HepG2 (cell line): ENCODE data around the gene TXN2. TPM values are rescaled to one million over a fixed set of nuclear protein-coding genes. Genes with fewer than 3 reads are reported as not detected.

Experiments
- ETV5 ChIP-seq: IDR thresholded peaks from 2 replicates; pipeline ENCODE4 v1.6.1; 2018; ENCODE audit warnings: missing biosample characterization, missing genetic modification reagents, inconsistent platforms, borderline replicate concordance
- MEIS1 ChIP-seq: sonication (generic); formaldehyde crosslinking; IDR thresholded peaks from 2 replicates; pipeline ENCODE4 v1.9.0; 2021; ENCODE audit warnings: mild to moderate bottlenecking, missing genetic modification reagents, moderate library complexity, borderline replicate concordance
- REPIN1 ChIP-seq: sonication (generic); formaldehyde crosslinking; IDR thresholded peaks from 2 replicates; pipeline ENCODE4 v1.8.0; 2022; ENCODE audit warnings: missing genetic modification reagents, low read depth, mild to moderate bottlenecking, borderline replicate concordance
- RXRA ChIP-seq: sonication (generic); formaldehyde crosslinking; IDR thresholded peaks from 2 replicates; pipeline ENCODE4 v1.5.1; 2020; ENCODE audit warnings: missing genetic modification reagents
- SALL1 ChIP-seq: sonication (generic); formaldehyde crosslinking; IDR thresholded peaks from 2 replicates; pipeline ENCODE4 v1.8.0; 2022; ENCODE audit warnings: mild to moderate bottlenecking, missing genetic modification reagents
- SALL2 ChIP-seq: sonication (generic); formaldehyde crosslinking; IDR thresholded peaks from 2 replicates; pipeline ENCODE4 v1.8.1; 2023; ENCODE audit warnings: mild to moderate bottlenecking, missing genetic modification reagents, inconsistent platforms
- ZBTB38 ChIP-seq: sonication (generic); formaldehyde crosslinking; IDR thresholded peaks from 2 replicates; pipeline ENCODE4 v1.5.1; 2020; ENCODE audit warnings: mild to moderate bottlenecking, missing genetic modification reagents
- ZNF747 ChIP-seq: sonication (generic); formaldehyde crosslinking; IDR thresholded peaks from 2 replicates; pipeline ENCODE4 v1.8.1; 2023; ENCODE audit warnings: missing genetic modification reagents, mild to moderate bottlenecking, borderline replicate concordance
- ZNF816 ChIP-seq: sonication (generic); formaldehyde crosslinking; IDR thresholded peaks from 2 replicates; pipeline ENCODE4 v1.8.0; 2022; ENCODE audit warnings: missing genetic modification reagents, mild to moderate bottlenecking, borderline replicate concordance
- polyA plus RNA-seq, 8 experiments: library from polyadenylated mRNA; depleted of rRNA in 3 of 8; stranded (reverse) in 7 of 8; unstranded in 1 of 8; fragments of >200 nt; fragmentation: Illumina TruSeq in 4 of 8; extraction: Trizol in 4 of 8; gene quantifications; 2 replicates each; pipeline versions ENCODE4 v1.2.1 to v1.2.3, GENCODE V29; 2011 to 2016; ENCODE audit warnings: low read depth in 4 of 8, missing spikeins in 1 of 8, mixed read lengths in 1 of 8; ENCODE audit not compliant: insufficient read depth in 1 of 8
- total RNA-seq, 5 experiments: library from RNA; depleted of rRNA; stranded (reverse); fragments of >200 nt; fragmentation: Illumina TruSeq; extraction: Trizol; gene quantifications; 2 replicates each; pipeline ENCODE4 v1.2.3, GENCODE V29; 2016; ENCODE audit warnings: low read depth in 1 of 5
- TF ChIP-seq, protein P1 (sequence below): sonication (generic); formaldehyde crosslinking; IDR thresholded peaks from 2 replicates; pipeline ENCODE4 v1.8.1; 2022; ENCODE audit warnings: mild to moderate bottlenecking, missing genetic modification reagents
- TF ChIP-seq, protein P2 (sequence below): IDR thresholded peaks from 2 replicates; pipeline ENCODE4 v1.4.0; 2020; ENCODE audit warnings: mild to moderate bottlenecking, missing genetic modification reagents
- TF ChIP-seq, protein P3 (sequence below): sonication (generic); formaldehyde crosslinking; IDR thresholded peaks from 2 replicates; pipeline ENCODE4 v1.5.0; 2020; ENCODE audit warnings: mild to moderate bottlenecking, missing genetic modification reagents
- TF ChIP-seq, protein P4 (sequence below): IDR thresholded peaks from 2 replicates; pipeline ENCODE4 v1.6.1; 2018; ENCODE audit warnings: missing genetic modification reagents
- TF ChIP-seq, protein P5 (sequence below): sonication (generic); formaldehyde crosslinking; IDR thresholded peaks from 2 replicates; pipeline ENCODE4 v1.4.0; 2020; ENCODE audit warnings: missing genetic modification reagents

Gene TXN2
- total and polyA plus RNA-seq, 2 of the 13 experiments (the other 11 are each of a cell fraction or from before 2014, with no cell fraction given), result 41.4 to 109 TPM

DNA sequence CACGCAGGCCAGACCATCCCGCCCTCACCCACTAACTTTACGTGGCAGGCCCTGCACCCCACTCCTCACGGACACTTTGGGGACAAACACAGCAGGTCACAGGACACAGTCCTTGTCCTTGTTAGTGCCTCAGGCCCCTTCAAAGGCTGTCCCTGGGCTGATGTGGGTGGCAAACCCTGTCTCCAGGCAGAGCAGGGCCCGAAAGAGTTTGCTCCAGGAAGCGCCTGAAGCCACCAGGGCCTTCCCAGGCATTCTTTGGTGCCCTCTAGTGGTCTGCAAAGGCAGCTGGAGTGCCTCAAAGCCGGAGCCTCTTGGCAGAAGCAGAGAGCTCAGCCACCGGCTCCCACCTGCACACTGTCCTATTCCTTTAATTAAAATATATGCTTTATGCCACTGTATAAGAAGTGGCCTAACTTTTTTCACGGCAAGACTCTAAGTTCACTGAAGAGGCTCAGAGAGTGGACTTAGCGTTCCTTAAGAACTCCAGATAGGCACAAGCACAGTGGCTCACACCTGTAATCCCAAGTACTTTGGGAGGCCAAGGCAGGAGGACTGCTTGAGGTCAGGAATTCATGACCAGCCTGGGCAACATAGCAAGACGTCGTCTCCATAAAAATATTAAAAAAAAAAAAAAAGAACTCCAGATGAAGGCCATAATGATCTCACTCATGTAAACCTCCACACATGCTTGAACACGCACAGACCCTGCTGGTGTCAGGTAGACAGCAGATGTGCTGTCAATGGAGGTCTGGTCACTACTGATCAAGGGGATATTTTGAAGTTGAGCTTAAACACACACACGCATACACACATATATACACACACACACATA is 11.1 kb downstream of the TXN2 start (continued):
- TF ChIP-seq, protein P1, sequence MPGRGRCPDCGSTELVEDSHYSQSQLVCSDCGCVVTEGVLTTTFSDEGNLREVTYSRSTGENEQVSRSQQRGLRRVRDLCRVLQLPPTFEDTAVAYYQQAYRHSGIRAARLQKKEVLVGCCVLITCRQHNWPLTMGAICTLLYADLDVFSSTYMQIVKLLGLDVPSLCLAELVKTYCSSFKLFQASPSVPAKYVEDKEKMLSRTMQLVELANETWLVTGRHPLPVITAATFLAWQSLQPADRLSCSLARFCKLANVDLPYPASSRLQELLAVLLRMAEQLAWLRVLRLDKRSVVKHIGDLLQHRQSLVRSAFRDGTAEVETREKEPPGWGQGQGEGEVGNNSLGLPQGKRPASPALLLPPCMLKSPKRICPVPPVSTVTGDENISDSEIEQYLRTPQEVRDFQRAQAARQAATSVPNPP, result 0 out of 2 replicates have a peak, but pooled peaks have one; percentile 42
- TF ChIP-seq SALL1 (CRISPR knock-in tag) (peak; percentile 62), ZBTB38 (CRISPR knock-in tag) (peak; percentile 36; the same call in 1 of the 2 replicates), ZNF816 (CRISPR knock-in tag) (no peak), SALL2 (CRISPR knock-in tag) (no peak), ETV5 (peak; percentile 63; the same call in 1 of the 2 replicates), ZNF747 (CRISPR knock-in tag) (no peak), RXRA (CRISPR knock-in tag) (peak; percentile 58; the same call in 1 of the 2 replicates), REPIN1 (CRISPR knock-in tag) (peak; percentile 69; the same call in 1 of the 2 replicates), MEIS1 (CRISPR knock-in tag) (no peak)
- TF ChIP-seq, protein P2, sequence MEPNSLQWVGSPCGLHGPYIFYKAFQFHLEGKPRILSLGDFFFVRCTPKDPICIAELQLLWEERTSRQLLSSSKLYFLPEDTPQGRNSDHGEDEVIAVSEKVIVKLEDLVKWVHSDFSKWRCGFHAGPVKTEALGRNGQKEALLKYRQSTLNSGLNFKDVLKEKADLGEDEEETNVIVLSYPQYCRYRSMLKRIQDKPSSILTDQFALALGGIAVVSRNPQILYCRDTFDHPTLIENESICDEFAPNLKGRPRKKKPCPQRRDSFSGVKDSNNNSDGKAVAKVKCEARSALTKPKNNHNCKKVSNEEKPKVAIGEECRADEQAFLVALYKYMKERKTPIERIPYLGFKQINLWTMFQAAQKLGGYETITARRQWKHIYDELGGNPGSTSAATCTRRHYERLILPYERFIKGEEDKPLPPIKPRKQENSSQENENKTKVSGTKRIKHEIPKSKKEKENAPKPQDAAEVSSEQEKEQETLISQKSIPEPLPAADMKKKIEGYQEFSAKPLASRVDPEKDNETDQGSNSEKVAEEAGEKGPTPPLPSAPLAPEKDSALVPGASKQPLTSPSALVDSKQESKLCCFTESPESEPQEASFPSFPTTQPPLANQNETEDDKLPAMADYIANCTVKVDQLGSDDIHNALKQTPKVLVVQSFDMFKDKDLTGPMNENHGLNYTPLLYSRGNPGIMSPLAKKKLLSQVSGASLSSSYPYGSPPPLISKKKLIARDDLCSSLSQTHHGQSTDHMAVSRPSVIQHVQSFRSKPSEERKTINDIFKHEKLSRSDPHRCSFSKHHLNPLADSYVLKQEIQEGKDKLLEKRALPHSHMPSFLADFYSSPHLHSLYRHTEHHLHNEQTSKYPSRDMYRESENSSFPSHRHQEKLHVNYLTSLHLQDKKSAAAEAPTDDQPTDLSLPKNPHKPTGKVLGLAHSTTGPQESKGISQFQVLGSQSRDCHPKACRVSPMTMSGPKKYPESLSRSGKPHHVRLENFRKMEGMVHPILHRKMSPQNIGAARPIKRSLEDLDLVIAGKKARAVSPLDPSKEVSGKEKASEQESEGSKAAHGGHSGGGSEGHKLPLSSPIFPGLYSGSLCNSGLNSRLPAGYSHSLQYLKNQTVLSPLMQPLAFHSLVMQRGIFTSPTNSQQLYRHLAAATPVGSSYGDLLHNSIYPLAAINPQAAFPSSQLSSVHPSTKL (CRISPR knock-in tag), result peak; percentile 31; the same call in 1 of the 2 replicates
- TF ChIP-seq, protein P3, sequence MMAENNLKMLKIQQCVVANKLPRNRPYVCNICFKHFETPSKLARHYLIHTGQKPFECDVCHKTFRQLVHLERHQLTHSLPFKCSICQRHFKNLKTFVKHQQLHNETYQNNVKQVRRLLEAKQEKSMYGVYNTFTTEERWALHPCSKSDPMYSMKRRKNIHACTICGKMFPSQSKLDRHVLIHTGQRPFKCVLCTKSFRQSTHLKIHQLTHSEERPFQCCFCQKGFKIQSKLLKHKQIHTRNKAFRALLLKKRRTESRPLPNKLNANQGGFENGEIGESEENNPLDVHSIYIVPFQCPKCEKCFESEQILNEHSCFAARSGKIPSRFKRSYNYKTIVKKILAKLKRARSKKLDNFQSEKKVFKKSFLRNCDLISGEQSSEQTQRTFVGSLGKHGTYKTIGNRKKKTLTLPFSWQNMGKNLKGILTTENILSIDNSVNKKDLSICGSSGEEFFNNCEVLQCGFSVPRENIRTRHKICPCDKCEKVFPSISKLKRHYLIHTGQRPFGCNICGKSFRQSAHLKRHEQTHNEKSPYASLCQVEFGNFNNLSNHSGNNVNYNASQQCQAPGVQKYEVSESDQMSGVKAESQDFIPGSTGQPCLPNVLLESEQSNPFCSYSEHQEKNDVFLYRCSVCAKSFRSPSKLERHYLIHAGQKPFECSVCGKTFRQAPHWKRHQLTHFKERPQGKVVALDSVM (CRISPR knock-in tag), result peak; percentile 56; the same call in 1 of the 2 replicates
- TF ChIP-seq, protein P4, sequence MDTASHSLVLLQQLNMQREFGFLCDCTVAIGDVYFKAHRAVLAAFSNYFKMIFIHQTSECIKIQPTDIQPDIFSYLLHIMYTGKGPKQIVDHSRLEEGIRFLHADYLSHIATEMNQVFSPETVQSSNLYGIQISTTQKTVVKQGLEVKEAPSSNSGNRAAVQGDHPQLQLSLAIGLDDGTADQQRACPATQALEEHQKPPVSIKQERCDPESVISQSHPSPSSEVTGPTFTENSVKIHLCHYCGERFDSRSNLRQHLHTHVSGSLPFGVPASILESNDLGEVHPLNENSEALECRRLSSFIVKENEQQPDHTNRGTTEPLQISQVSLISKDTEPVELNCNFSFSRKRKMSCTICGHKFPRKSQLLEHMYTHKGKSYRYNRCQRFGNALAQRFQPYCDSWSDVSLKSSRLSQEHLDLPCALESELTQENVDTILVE (CRISPR knock-in tag), result 0 out of 2 replicates have a peak, but pooled peaks have one; percentile 46
- TF ChIP-seq, protein P5, sequence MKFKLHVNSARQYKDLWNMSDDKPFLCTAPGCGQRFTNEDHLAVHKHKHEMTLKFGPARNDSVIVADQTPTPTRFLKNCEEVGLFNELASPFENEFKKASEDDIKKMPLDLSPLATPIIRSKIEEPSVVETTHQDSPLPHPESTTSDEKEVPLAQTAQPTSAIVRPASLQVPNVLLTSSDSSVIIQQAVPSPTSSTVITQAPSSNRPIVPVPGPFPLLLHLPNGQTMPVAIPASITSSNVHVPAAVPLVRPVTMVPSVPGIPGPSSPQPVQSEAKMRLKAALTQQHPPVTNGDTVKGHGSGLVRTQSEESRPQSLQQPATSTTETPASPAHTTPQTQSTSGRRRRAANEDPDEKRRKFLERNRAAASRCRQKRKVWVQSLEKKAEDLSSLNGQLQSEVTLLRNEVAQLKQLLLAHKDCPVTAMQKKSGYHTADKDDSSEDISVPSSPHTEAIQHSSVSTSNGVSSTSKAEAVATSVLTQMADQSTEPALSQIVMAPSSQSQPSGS (CRISPR knock-in tag), result 0 out of 2 replicates have a peak, but pooled peaks have one; percentile 65
